ENCODE results near the gene IL1RAPL1. TPM values are rescaled to one million over a fixed set of nuclear protein-coding genes. Genes with fewer than 3 reads are reported as not detected.

Gene IL1RAPL1
- polyA plus RNA-seq, 1 of the 3 experiments (the other 2 are of a cell fraction): 2.8 TPM

GRCh38 chrX:28773807-28774206 is 186.6 kb downstream of the IL1RAPL1 start:
- TF ChIP-seq MXI1 (IDR thresholded peaks at IDR 0.05; ENCODE audit: low read depth, low read length): no peak
- TF ChIP-seq USF2 (IDR thresholded peaks at IDR 0.05; ENCODE audit: borderline replicate concordance, low read depth, low read length): no peak
- TF ChIP-seq ELF1 (IDR thresholded peaks at IDR 0.05): no peak
- TF ChIP-seq JUND (IDR thresholded peaks at IDR 0.05): no peak
- no peak for TF ChIP-seq GATA2 (CRISPR knock-in tag; IDR thresholded peaks at IDR 0.05)
- no peak for TF ChIP-seq POLR2AphosphoS5 (IDR thresholded peaks at IDR 0.05; ENCODE audit: low read depth, low read length)
- TF ChIP-seq IRF3 (IDR thresholded peaks at IDR 0.05; ENCODE audit: low read depth, low read length): no peak
- no peak for TF ChIP-seq SIN3A (IDR thresholded peaks at IDR 0.05; ENCODE audit: borderline replicate concordance, low read depth, low read length)
- TF ChIP-seq GABPA (IDR thresholded peaks at IDR 0.05; ENCODE audit: low read depth): no peak
- no peak for TF ChIP-seq MEF2A (IDR thresholded peaks at IDR 0.05; ENCODE audit: borderline replicate concordance, low read depth)
- TF ChIP-seq CHD2 (IDR thresholded peaks at IDR 0.05; ENCODE audit: low read length, partially characterized antibody): no peak
- no peak for TF ChIP-seq FOXJ3 (CRISPR knock-in tag; IDR thresholded peaks at IDR 0.05)
- no peak for TF ChIP-seq NFIC (IDR thresholded peaks at IDR 0.05; ENCODE audit: borderline replicate concordance)
- TF ChIP-seq TEAD4 (IDR thresholded peaks at IDR 0.05; ENCODE audit: borderline replicate concordance, insufficient read depth): no peak
- no peak for TF ChIP-seq SMC3 (IDR thresholded peaks at IDR 0.05; ENCODE audit: low read depth, low read length)
- TF ChIP-seq NRF1 (IDR thresholded peaks at IDR 0.05; ENCODE audit: low read depth, low read length): no peak
- no peak for TF ChIP-seq EZH2phosphoT487 (IDR thresholded peaks at IDR 0.05; ENCODE audit: borderline replicate concordance, low read depth)
- TF ChIP-seq MAX (IDR thresholded peaks at IDR 0.05; ENCODE audit: low read depth): no peak
- no peak for TF ChIP-seq PBX3 (IDR thresholded peaks at IDR 0.05)
- TF ChIP-seq RCOR1 (IDR thresholded peaks at IDR 0.05; ENCODE audit: low read length): no peak
- Histone ChIP-seq H3K4me3 (ENCODE audit: low read depth in 2 of 2, low read length in 1 of 2) (no peak overlapping the region), H3K4me1 (ENCODE audit: control insufficient read depth in 1 of 2, insufficient read depth in 2 of 2, low read depth in 1 of 2, low read length in 1 of 2) (no peaks in the 10 kb centered on the region), H3F3A (replicated peaks; ENCODE audit: insufficient read depth) (no peaks in the 10 kb centered on the region), H2AFZ (ENCODE audit: low read depth) (no peak overlapping the region), H3K4me2 (no peak overlapping the region), H3K9ac (no peak overlapping the region), H3K9me3 (no peaks in the 10 kb centered on the region), H3K9me2 (no peaks in the 10 kb centered on the region), H3K27ac (ENCODE audit: low read depth in 2 of 2, low read length in 1 of 2) (no peak overlapping the region), H3K27me3 (ENCODE audit: insufficient read depth) (no peaks in the 10 kb centered on the region), H4K20me1 (ENCODE audit: insufficient read depth) (no peaks in the 10 kb centered on the region), H3K36me3 (replicated peaks in 1 of 2; ENCODE audit: control insufficient read depth in 1 of 2, insufficient read depth in 2 of 2, low read length in 1 of 2) (no peaks in the 10 kb centered on the region), H3K79me2 (ENCODE audit: insufficient read depth) (no peaks in the 10 kb centered on the region)
- DNase-seq: no peak
- ChIA-PET POLR2A (no interaction called here), CTCF (no interaction called here)
- 11% methylated on average over 5 of the region's 5 CpGs for WGBS (ENCODE audit: low lambda C conversion rate)

Data from SK-N-SH (cell line).